A673 (cell line): Measurements from ENCODE around the gene NAE1.

ENCODE experiments used
- CTCF ChIP-seq: fragments of 300-800, 200-600 bp; sonication (generic); conservative IDR thresholded peaks from 2 replicates; pipeline ENCODE4 v1.5.1; 2017; ENCODE audit warnings: low read depth, mild to moderate bottlenecking, antibody characterized with exemption, low read length, moderate library complexity, mixed read lengths
- EZH2 ChIP-seq: fragments of 200-600 bp; sonication (generic); IDR thresholded peaks from 2 replicates; pipeline ENCODE4 v1.6.1; 2017; ENCODE audit warnings: borderline replicate concordance, low read depth, mild to moderate bottlenecking, mixed read lengths, antibody characterized with exemption, low read length; ENCODE audit not compliant: poor library complexity, severe bottlenecking

- no peak for TF ChIP-seq CTCF
- TF ChIP-seq EZH2: no peak
Measured at GRCh38 chr16:66849021-66849420, 18.2 kb upstream of the NAE1 start.
